Mucosa of gallbladder (tissue), 1 donor: ENCODE data around the gene EXOC4. TPM values are rescaled to one million over a fixed set of nuclear protein-coding genes. Genes with fewer than 3 reads are reported as not detected.
"Not testable (repeated sequence)": the region's sequence is repeated elsewhere in the genome, so short reads cannot be mapped to it uniquely, and the experiment has no call there.

Experiments used
- DNase-seq: peaks from one replicate; pipeline ENCODE4 v3.0.0-alpha.2; 2020; ENCODE audit warnings: low spot score
- total RNA-seq: library from RNA; stranded (reverse); gene quantifications from one replicate; pipeline ENCODE4 v1.2.1, GENCODE V29; 2021
- donor health status: DM: no; HTN: no; CAD: no.

EXOC4 gene
- total RNA-seq, 1 donor from 2014 or later: 71.3 TPM

DNA sequence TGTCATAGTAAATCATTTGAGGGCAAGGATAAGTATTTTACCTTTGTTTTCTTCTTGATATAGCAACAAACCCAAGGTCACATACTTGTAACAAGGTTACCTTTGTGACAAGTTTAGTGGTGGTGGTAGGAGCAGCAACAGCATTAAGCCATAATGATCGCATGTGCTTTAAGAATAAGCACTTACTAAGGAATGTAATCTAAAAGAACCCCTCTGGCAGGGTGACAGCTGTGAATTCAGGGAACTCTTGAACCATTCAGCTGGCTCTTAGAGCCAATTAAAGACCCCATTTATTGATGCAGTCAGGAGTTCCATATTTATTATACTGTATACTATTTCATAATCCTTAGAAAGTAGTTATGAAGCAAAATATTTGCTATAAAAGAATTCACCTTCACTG lies 370.8 kb downstream of the EXOC4 start:
- DNase-seq: no peak

DNA sequence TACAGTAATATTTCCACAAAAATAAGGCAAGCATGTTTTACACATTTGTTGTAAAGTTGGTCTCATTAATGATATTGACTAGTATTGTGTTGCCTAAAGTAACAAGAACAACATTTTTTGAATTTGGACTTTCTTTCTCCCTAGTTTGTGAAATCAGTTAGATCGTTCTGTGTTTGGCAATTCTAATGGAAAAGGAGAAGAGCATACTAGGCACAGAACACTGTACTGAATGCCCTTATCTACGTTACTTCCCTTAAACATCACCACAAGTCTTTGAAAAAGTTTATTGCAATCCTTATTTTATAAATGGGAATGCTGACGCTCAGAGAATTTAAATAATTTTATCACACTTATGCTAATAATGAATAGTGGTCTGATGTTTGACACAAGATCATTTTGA lies 372.2 kb downstream of the EXOC4 start:
- no peak for DNase-seq

DNA sequence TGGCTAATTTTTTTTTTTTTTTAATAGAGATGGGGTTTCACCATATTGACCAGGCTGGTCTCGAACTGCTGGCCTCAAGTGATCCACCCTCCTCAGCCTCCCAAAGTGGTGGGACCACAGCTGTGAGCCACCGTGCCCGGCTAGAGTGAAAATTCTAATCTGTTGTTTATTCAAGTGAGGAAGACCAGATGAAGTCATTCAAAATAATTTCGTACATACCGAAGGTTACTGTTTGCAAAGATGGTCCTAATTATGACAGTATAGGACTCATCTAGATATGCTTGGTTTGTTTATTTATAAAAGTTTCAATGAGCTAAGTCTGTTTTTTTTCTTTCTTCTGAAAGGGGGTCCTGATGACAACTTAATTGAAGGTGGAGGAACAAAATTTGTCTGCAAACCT lies 376.8 kb downstream of the EXOC4 start:
- DNase-seq: no peak

DNA sequence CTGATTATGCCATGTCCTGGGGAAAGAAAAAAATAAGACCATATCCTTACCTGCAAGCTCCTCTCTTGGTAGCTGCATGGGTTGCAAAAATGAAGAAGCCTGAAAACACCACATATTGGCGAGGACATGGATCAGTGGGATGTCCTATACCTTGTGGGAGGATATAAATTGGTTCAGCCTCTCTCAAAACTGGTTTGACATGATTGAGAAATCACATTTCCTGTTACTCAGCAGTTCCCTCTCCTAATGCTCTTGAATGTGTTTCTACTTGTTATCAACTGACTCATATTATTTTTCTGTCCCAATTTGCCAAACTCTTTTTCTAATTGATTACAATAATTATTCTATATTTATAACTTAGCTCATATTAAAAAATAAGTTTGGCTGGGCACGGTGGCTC lies 380.2 kb downstream of the EXOC4 start:
- no peak for DNase-seq

DNA sequence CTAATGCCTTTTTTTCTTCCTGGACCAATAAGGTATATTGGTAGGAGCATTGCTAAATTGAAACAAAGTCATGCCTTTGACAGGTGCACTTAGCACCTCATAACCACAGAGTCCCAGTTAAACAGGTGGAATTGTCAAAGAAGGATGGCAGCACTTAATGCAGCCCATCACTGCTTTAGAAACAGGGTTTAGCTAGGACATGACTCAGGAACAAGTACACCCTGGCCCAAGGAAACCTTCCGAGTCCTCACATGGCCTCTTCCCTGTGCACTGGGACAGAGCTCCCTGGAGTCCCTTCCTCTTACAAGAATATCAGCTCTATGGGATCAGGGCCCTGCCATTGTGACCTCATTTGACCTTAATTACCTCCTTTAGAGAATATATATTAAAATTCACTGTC lies 382.7 kb downstream of the EXOC4 start:
- no peak for DNase-seq

DNA sequence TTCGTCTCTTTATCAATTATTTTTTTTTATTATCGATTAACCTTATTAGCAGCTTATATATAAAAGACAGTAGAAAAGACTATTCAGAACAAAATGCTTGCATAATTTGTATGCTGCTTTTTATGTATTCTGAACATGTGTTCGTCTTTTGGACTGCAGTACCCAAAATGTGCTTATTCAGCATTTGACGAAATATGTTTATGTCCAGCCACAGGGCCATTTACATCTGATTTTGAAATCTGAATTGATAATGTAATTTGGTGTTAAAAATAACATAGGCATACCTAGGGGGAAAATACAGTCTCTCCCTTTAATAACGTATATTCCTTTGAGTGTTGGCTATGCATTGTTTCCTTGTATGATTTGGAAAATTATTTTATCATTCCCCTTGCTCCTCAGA lies 386.0 kb downstream of the EXOC4 start:
- no peak for DNase-seq

DNA sequence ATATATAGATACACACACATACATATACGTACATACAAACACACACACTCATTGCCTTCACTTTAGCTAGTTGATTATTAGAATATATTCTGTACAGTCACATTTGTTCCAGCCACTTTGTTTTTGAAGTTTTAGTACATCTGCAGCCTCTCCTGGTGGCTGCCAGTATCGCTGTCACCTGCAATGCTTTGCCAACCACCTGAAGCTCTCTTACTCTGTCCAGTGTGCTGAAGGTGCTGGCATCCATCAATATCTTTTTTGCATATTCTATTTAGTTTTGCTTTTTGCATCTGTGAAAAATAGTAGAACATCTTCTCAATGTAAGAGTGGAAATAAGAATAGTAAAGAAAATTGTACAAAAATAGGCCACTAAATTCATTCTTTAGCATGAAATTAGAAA lies 388.6 kb downstream of the EXOC4 start:
- DNase-seq: no peak

DNA sequence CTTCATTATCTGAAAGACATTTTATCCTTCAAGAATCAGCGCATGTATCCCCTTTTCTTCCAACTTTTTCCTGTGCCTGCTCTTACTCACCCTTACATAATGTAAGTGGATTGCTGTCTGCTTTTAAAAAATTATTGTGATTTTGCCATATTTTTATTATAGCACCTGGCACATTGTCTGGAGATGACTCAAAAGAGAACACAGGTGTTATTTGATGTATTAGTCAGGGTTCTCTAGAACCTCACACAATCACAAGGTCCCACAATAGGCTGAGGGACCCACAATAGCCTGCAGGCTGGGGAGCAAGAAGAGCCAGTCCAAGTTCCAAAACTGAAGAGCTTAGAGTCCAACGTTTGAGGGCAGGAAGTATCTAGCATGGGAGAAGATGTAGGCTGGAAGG lies 390.0 kb downstream of the EXOC4 start:
- no peak for DNase-seq

DNA sequence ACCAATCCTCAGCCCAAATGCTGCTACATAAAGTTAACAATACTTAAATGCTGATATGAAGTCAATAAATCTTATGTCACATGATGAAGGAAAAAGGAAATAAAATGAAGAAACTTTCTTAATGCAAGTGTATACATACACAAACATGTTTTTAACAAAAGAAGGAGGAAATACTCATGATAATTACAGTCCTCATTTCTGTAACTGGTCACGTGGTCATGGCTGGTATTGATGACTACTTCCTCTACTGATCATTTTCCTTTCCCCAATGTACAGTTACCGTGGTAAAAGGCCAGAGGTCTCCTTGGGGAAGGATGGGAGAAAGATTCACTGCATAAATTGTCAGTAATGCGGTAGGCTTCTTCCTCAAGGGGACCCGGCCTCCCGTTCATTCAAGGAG lies 390.8 kb downstream of the EXOC4 start:
- DNase-seq: not testable (repeated sequence)

DNA sequence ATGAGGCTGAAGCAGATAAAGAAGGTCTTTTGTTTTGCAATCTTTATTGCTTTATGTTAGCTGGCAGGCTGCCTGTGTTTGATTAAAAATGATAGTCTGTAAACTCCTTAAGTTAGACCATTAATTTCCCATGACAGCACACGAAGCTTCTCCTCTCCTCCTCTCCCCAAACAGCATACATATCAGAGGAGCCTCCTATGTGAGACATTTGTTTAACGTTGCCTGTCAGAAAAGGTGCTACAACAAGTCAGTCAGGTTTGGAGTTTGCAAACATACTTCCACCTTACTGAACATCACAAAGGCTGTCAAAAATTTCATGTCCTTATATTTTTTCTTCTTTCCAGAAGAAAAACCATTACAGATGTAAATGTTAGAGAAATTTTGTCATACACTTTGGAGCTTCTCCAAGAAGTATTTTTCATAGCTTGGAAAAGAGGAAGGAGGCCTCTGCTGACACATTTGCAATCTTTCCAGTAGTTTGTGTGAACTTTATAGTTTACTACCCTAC lies 393.1 kb downstream of the EXOC4 start:
- DNase-seq: no peak

DNA sequence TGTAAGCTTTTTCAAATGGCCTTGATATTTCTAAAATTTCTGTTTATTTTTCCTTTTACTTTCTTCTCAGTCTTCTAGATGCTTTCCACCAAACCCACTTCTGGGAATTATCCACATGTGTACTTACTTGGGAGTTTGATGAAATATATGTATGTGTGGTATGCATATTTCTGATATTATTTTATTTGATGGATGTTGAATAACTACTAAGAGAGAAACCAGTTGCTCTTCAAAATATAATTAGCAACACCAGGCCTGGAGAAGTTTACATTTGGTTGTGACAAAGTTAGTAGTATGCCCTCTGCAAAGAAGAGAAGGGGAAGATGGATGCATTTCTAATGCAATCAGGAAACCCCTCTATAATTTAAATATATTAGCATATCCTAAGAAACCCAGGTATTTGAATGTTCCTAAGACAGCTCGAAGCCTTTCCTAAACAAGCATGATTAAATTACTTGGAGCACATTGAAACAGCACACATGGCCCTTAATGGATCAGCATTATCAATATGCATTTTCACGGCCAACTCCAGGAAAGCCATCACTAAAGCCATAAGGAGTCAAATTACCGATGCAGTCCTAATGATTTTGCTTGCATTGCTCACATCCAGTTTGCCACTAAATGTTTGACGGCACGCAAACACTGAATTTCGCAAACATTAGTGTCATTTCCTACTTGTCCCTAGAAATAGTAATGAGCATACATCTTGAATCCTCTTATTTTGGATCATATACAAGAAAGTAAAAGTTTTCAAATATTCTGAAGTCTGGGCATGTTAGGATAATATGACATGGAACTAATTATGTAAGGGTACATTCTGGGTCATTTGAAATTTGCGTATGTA lies 393.8 kb downstream of the EXOC4 start:
- DNase-seq: no peak

DNA sequence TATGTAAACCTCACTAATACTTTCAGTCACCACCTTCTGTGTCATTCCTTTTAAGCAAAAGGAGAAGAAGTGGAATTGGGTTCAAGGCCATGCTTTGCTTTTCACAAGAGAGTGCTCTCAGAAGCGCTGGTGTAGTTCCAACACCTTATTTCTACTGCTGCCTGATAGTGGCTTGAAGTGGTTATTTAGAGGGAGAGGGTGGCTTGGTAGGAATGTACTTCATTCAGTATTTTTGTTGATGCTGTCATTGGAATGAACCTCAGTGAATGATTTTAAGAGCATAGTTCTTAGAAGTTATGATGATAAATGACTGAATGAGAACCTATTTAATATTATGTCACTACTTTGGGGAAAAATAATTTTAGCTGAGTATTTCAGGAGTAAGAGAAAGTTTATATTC lies 396.7 kb downstream of the EXOC4 start:
- DNase-seq: no peak

DNA sequence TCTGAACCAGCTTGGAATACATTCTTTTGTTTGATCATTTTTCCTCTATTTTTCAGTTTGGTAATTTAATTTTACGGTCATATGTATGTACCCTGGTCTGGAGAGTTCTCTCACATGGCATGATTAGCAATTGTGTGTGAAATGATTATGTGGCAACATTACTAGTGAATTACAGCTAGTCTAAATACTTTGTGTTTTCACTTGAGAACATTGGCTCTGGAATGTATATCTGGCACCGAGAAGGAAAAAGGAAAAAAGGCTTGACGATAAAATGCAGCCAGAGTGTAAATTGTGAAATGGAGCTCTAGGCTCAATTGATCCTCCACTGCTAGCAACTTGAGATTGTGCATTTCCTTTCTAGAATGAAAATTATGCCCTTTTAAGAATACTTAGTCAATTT lies 397.2 kb downstream of the EXOC4 start:
- no peak for DNase-seq

DNA sequence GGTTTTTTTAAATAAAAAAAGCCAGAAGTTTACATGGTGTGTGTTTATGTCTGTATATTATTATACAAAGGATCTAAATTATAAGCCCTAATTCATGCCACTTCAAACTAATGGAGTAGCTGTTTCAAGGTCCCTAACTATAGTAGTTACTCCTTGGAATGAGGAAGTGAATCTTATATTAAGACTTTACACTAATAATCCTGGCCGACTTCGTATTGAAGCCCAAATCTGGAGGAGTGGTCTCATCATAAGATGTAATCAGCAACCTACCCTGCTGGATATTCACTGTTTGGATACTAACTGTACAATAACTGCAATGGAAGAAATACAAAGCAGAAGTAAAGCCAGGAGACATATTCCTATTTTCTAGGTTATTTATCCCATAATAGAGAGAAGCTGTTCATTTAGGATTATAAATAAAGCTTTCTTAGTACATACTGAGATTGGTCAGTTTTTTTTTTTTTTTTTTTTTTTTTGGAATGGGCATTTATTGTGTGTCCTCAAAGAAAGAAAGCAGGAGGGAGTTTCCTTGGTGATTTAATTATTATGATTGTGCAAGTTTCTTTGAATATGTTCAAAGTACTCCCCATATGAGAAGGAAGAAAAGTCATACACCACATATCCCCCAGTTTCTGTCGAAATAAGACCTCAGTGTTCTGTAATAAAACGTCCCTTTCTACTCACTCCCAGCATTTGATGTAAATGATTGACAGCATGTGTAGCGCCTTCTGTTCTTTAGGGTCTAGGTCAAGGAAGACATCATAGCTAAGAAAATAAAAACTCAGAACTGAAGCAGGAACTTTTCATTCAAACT lies 397.8 kb downstream of the EXOC4 start:
- no peak for DNase-seq

DNA sequence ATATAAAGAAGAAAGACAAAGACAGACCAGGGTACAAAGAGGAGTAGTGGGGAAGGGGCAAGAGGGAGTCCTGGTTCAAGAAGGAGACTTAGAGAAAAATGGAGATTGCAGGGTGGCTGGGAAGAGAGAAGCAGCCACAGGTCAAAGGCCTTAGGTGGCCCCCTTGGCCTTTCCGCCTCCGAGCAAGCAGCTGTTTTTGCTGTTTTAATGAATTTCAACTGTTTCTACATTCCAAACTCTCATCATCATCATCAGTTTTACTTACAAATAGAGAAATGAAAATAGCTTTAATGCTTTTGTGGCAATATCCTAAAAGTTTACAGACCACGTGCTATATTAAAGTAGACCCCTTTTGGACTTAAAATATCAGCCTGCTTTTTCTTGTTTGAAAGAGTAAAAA lies 399.7 kb downstream of the EXOC4 start:
- DNase-seq: no peak

DNA sequence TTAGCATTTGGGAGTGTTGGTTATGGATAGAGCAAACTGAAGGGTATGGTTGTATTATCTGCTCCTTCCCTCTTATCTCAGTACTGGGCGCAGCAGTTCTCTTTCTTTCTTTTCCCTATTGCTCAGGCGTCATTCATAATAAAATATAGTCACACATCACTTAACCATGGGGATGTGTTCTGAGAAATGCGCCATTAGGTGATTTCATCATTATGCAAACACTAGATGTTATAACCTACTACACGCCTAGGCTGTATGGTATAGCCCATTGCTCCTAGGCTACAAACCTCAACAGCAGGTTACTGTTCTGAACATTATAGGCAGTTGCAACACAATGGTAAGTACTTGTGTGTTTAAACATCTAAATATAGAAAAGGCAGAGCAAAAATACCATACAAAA lies 401.7 kb downstream of the EXOC4 start:
- no peak for DNase-seq

DNA sequence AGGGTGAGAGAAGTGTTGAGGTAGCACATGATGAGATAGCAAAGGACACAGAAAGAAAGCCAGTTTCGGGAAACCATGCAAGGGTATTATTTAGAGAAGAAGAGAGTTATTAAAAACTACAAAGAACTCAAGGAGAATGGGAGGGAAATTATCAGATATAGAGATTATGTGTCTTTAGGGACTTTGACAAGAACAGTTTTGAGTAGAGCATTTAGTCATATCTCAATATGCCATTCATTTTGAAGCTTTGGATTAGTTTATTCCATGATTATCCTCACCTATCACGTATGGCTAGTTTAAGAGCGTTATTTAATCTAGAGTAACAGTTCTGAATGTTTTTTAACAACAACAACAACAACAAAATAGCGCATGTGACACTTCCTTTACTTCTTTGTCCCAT lies 409.4 kb downstream of the EXOC4 start:
- no peak for DNase-seq

DNA sequence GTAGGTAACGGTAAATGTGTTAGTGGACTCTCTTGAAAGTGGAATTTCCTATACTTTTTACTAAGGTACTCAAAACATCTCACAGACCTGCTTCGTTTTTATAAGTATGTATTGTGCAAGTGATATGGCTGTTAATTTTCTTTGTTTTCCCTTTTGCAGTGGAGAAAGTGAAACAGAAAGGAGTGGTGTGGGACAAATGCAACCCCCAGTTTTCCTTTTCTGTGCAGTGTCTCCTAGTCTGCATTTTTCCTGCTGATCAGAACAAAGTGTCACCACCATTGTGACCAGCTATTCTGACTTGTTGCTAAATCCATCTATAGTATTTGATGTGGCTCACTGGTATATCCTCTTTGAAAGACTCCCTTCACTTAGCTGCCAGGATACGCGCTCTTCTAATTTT lies 410.0 kb downstream of the EXOC4 start:
- DNase-seq: no peak

DNA sequence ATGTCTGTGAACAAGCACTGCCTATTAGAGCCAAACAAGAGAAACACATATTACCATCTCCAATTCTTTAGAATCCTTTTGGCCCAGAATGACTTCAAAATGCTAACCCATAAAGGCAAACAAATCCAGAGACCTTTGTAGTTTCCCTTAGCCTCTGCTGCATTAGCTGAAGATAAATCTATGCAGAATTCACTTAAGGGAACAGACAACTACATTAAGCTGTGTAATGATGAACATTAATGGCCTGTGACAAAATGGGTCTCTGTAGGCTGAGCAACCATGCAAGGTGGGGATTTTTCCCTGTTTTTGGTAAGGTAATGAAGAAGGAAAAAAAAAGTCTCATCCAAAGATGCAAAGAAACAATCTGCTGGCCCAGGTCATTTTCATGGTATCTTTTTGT lies 411.6 kb downstream of the EXOC4 start:
- DNase-seq: no peak

DNA sequence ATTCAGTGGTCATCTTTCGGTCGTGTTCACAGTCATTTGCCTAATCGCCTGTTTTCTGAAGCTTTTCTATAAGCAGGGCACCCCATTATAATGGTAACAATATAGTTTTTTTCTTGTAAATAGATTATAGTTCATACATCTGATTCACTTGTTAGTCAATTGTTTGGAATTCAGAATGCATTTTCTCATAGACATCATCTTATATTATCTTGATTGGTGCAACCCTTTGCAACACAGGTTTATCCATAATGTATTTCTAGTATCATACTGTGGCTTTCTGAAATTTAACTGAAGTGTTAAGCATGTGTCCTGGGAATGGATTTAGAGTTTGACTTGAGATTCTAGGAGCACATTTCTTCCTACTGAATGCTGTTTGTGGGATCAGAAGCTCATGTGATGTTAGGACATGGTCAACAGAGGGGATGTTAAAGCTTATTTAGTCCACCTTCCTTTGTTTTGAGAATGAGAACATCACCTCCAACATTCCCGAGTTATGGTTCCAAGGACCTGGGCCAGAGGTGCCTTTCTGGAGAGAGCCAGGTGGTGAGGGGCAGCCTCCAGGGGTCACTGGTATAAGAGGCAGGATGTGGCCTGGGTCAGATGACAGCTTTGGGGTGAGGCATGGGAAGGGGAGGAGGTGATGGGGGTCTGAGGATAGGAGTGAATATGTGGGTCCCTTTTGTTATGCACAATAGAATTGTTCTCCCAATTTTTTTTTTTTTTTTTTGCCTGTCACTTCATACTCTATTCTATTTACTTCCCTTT lies 415.6 kb downstream of the EXOC4 start:
- no peak for DNase-seq

DNA sequence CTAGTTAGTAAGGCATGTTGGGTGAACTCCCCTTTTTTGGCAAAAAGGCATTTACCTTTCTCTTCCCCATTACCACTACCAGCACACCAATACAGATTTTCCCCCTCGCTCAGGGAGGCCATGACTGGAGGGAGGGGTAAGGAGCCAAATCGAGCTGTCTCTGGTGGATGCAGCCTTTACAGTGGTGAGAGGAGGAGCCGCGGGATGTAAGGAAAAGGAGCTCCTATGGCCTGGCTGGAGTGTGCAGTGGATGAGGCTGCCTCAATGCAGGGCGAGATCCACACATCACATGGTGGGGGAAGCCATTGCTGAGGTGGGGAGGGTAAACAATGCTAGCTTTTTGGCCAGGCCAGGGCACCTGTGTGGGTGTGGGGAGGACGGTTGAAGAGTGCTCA lies 416.2 kb downstream of the EXOC4 start:
- no peak for DNase-seq

DNA sequence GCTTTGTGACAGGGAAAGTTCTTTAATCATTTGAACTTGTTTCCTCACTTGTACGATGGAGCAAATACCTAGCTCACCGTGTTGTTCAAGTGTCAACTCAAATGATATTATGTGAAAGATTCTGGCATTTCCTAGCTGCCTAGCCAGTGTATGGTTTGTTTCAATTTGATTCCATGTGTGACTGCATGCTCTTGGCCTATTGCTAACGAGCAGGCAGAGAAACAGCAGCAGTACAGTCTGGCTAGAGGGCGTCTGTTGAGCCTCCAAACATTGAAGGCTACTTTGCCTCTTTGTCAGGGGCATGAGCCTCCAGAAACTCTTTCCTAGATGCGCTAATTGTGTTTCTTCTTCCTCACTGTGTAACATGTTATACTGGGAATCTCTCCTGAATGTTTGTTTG lies 417.4 kb downstream of the EXOC4 start:
- DNase-seq: no peak
